DND-41 (cell line): Measurements from ENCODE around the gene CACNA1F.

Source experiments
- ATAC-seq: fragments of 200-7000 bp; cut with Tn5 transposase; 3 replicates; pipeline ENCODE4 v1.9.1; 2021; ENCODE audit warnings: low read depth; ENCODE audit not compliant: insufficient read depth
- DNase-seq: peaks from one replicate; pipeline ENCODE4 v3.0.0-alpha.2; 2020
- H2AFZ ChIP-seq: 2 replicates; pipeline ENCODE4 v1.6.0; 2012; ENCODE audit warnings: low read depth, low read length
- H3K27ac ChIP-seq: 2 replicates; pipeline ENCODE4 v1.5.1; 2012; ENCODE audit warnings: low read length, inconsistent platforms
- H3K27me3 ChIP-seq: fragments of 200-600 bp; sonication (generic); 2 replicates; pipeline ENCODE4 v1.6.0; 2012; ENCODE audit warnings: low read length, mild to moderate bottlenecking, inconsistent platforms; ENCODE audit not compliant: insufficient read depth, poor library complexity
- H3K36me3 ChIP-seq: 2 replicates; pipeline ENCODE4 v1.5.1; 2012; ENCODE audit warnings: low read length, inconsistent platforms; ENCODE audit not compliant: insufficient read depth
- H3K4me1 ChIP-seq: 2 replicates; pipeline ENCODE4 v1.5.1; 2012; ENCODE audit warnings: mild to moderate bottlenecking, low read length; ENCODE audit not compliant: insufficient read depth
- H3K4me2 ChIP-seq: 2 replicates; pipeline ENCODE4 v1.6.0; 2012; ENCODE audit warnings: mild to moderate bottlenecking, moderate library complexity, low read length, inconsistent platforms; ENCODE audit not compliant: insufficient read depth
- H3K4me3 ChIP-seq, 2 experiments: fragments of 200-600 bp in 1 of 2; shearing (Covaris generic) in 1 of 2; 2 replicates each; pipeline ENCODE4 v1.5.1; 2012 to 2016; ENCODE audit warnings: inconsistent platforms in 2 of 2, low read length in 2 of 2, mild to moderate bottlenecking in 2 of 2, low read depth in 1 of 2, moderate library complexity in 1 of 2
- H3K79me2 ChIP-seq: 2 replicates; pipeline ENCODE4 v1.6.0; 2012; ENCODE audit warnings: low read length, inconsistent platforms; ENCODE audit not compliant: insufficient read depth
- H3K9ac ChIP-seq: 2 replicates; pipeline ENCODE4 v1.6.0; 2012; ENCODE audit warnings: low read depth, mild to moderate bottlenecking, inconsistent platforms, low read length, moderate library complexity
- H3K9me3 ChIP-seq: 2 replicates; pipeline ENCODE4 v1.5.1; 2012; ENCODE audit warnings: low read length, moderate library complexity, mild to moderate bottlenecking, inconsistent platforms; ENCODE audit not compliant: insufficient read depth, severe bottlenecking
- H4K20me1 ChIP-seq: 2 replicates; pipeline ENCODE4 v1.6.0; 2012; ENCODE audit warnings: low read length; ENCODE audit not compliant: insufficient read depth
- EZH2 ChIP-seq: IDR thresholded peaks from 3 replicates; pipeline ENCODE4 v1.6.1; 2012; ENCODE audit warnings: borderline replicate concordance, low read depth, mild to moderate bottlenecking, moderate library complexity, low read length, inconsistent platforms; ENCODE audit not compliant: severe bottlenecking
- TF ChIP-seq, protein P1 (sequence below): IDR thresholded peaks from 2 replicates; pipeline ENCODE4 v1.5.1; 2012; ENCODE audit warnings: borderline replicate concordance, low read length, moderate library complexity, mild to moderate bottlenecking; ENCODE audit not compliant: poor library complexity, severe bottlenecking; ENCODE audit errors: extremely low read depth

CACNA1F gene

DNA sequence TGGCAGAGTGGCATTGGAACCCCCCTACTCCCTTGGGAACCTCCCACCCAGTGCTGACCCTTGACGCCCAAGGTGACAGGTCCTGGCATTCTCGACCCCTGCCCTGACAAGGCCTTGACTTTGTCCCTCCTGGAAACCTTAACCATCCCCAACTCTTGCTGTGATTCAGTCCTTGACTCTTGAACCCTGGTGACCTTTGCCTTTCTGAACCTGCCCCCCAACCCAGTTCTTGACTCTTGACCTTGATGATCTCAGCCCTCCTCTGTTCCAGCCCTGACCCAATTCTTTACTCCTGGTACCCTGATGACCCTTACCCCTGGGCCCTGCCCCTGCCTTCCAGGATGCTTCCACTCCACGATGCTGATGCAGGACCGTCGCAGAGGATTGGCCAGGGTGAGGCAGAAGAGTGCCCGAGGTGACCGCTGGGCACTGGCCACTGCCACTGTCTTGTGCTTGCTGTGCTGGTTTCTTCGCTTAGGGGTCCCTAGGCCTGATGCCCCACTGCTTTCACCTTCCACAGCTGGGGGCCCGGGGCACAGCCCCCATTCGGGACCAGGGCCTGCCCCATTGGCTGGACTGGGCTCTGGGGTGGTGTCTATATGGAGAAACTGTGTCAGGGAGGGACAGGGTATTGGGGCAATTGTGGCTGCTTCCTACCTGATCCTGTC lies 1.7 kb downstream of the CACNA1F start:
- H3K9me3 ChIP-seq, result no peaks in the 10 kb centered on the region
- H3K4me3 ChIP-seq, result no peak overlapping the region
- H3K27me3 ChIP-seq, result no peaks in the 10 kb centered on the region
- peaks cover 6% of the 10 kb centered on the region for H3K79me2 ChIP-seq
- H2AFZ ChIP-seq, result no peak overlapping the region
- H4K20me1 ChIP-seq, result no peaks in the 10 kb centered on the region
- no peak overlapping the region for H3K4me2 ChIP-seq
- H3K36me3 ChIP-seq, result no peaks in the 10 kb centered on the region
- H3K4me1 ChIP-seq, result peaks cover 13% of the 10 kb centered on the region
- no peak overlapping the region for H3K27ac ChIP-seq
- DNase-seq (no peak), ATAC-seq (no peak)
- TF ChIP-seq EZH2, result no peak
- TF ChIP-seq, protein P1, sequence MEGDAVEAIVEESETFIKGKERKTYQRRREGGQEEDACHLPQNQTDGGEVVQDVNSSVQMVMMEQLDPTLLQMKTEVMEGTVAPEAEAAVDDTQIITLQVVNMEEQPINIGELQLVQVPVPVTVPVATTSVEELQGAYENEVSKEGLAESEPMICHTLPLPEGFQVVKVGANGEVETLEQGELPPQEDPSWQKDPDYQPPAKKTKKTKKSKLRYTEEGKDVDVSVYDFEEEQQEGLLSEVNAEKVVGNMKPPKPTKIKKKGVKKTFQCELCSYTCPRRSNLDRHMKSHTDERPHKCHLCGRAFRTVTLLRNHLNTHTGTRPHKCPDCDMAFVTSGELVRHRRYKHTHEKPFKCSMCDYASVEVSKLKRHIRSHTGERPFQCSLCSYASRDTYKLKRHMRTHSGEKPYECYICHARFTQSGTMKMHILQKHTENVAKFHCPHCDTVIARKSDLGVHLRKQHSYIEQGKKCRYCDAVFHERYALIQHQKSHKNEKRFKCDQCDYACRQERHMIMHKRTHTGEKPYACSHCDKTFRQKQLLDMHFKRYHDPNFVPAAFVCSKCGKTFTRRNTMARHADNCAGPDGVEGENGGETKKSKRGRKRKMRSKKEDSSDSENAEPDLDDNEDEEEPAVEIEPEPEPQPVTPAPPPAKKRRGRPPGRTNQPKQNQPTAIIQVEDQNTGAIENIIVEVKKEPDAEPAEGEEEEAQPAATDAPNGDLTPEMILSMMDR, result no peak
- no peak overlapping the region for H3K9ac ChIP-seq

DNA sequence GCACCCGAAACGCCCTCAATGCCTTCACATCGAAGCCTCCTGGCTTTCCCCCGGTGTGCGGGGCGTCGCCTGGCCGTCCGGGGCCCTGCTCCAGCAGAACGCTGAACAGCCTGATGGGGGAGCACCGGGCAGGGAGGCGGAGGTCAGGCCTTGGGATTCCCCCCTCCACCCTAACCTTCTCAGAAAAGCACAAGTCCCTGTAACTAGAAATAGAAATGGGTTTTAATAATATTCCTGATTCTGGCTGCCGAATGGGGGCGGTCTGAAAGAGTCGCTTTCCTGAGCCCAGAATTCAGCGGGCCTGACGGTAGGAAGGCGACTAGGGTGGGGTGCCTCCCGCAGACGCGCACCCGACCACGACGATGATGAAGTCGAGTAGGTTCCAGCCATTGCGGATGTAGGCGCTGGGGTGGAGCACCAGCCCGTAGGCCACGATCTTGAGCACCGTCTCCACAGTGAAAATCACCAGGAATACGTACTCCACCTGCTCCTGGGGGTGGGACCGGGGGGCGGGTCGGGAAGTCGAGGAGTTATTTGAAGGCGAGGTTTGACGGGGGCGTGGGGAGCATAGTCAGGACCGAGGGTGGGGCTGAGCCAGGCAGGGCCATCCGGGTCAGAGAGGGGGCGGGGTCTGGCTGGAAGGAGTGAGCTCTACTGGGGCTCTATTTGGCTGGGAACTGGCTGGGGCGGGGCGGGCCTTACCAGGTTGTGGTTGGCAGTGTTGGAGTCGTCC lies 2.5 kb downstream of the CACNA1F start:
- H2AFZ ChIP-seq, result no peak overlapping the region

DNA sequence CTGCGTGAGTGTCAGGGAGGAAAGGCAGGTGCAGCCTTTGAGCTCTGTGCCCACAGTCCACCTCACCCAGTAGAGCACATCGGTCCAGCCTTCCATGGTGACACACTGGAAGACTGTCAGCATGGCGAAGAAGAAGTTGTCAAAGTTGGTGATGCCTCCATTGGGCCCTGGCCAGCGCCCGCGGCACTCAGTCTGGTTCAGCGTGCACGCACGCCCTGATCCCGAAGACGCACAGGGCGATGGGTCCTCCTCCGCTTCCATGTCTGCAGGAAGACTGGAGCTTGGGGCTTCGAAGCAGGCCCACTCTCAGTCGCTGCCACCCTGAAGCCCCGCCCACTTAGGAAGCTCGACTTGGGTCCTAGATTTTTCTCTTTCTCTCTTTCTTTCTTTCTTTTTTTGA lies 5.0 kb downstream of the CACNA1F start:
- no peak for ATAC-seq
- Histone ChIP-seq H3K79me2 (no peaks in the 10 kb centered on the region), H3K27ac (no peak overlapping the region), H4K20me1 (no peaks in the 10 kb centered on the region), H3K9ac (no peak overlapping the region), H3K4me2 (no peak overlapping the region), H3K9me3 (no peaks in the 10 kb centered on the region), H3K4me1 (no peaks in the 10 kb centered on the region), H3K27me3 (no peaks in the 10 kb centered on the region), H3K36me3 (no peaks in the 10 kb centered on the region), H3K4me3 (no peak overlapping the region), H2AFZ (no peak overlapping the region)
- TF ChIP-seq EZH2, result no peak
- TF ChIP-seq, protein P1, result no peak
- no peak for DNase-seq

More for the DNA sequence above, 2.5 kb downstream of the CACNA1F start:
- Histone ChIP-seq H3K9me3 (no peaks in the 10 kb centered on the region), H3K36me3 (no peaks in the 10 kb centered on the region), H3K27me3 (no peaks in the 10 kb centered on the region), H3K27ac (no peak overlapping the region), H3K79me2 (peaks cover under 1% of the 10 kb centered on the region), H3K4me1 (peaks cover 5% of the 10 kb centered on the region; the same call in 1 of the 2 replicates), H3K9ac (no peak overlapping the region), H3K4me3 (no peak overlapping the region), H3K4me2 (no peak overlapping the region), H4K20me1 (no peaks in the 10 kb centered on the region)
- DNase-seq (no peak), ATAC-seq (no peak)
- no peak for TF ChIP-seq EZH2
- TF ChIP-seq, protein P1, result no peak
